ENCODE measurements around the gene PIF1. TPM values are rescaled to one million over a fixed set of nuclear protein-coding genes. Genes with fewer than 3 reads are reported as not detected.

Gene PIF1
- total and polyA plus RNA-seq, 2 of the 4 experiments (the other 2 are of a cell fraction): 3.9 to 19.9 TPM

DNA sequence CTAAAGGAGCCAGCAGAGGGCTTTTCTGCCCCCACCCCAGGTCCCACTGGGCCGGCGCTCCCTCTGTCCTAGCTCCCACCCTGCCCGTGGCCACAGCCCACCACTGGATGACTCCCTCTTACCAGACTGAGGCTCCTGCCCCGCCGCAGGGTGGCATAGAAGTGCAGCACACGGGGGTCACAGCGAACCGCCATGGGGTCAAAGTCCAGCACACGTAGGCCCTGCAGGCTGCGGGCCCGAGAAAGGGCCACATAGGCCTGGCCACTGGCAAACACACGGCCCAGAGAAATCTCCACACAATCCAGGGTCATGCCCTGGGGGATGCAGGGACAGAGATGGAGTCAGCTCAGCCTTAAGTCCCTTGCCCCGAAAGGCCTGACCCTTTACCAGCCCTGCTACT is 9.0 kb downstream of the PIF1 start:
- Histone ChIP-seq H3K36me3 (ENCODE audit: control insufficient read depth, insufficient read depth, low read length) (peaks cover 11% of the 10 kb centered on the region; the same call in 1 of the 2 replicates), H3K9me1 (ENCODE audit: insufficient read depth, low read length) (no peaks in the 10 kb centered on the region), H2BK20ac (ENCODE audit: low read depth, low read length) (no peak overlapping the region), H3K79me1 (ENCODE audit: low read depth in 1 of 2, low read length in 2 of 2) (0 out of 4 replicates have a peak, but pooled peaks cover 3% of the 10 kb centered on the region in 2 experiments), H3K4me3 (ENCODE audit: insufficient read depth, low read depth, low read length) (no peak overlapping the region), H3K27me3 (ENCODE audit: control insufficient read depth, insufficient read depth, low read length) (no peaks in the 10 kb centered on the region), H4K5ac (ENCODE audit: low read depth, low read length) (no peak overlapping the region), H2AK5ac (ENCODE audit: low read depth, low read length) (no peak overlapping the region), H3K4me2 (ENCODE audit: low read depth, low read length) (no peak overlapping the region), H2BK120ac (ENCODE audit: low read depth, low read length) (no peak overlapping the region), H3K4me1 (ENCODE audit: control insufficient read depth, insufficient read depth, low read length) (peaks cover 1% of the 10 kb centered on the region; the same call in 1 of the 2 replicates), H3K27ac (ENCODE audit: insufficient read depth, low read length) (no peak overlapping the region), H2AK9ac (replicated peaks; ENCODE audit: low read depth, low read length, poor library complexity) (no peak overlapping the region), H4K20me1 (ENCODE audit: insufficient read depth, low read length) (no peaks in the 10 kb centered on the region), H2BK15ac (ENCODE audit: low read depth, low read length) (no peak overlapping the region), H2BK5ac (ENCODE audit: low read depth, low read length, poor library complexity, severe bottlenecking) (no peak overlapping the region), H3K9me3 (ENCODE audit: control insufficient read depth, insufficient read depth, low read length) (no peaks in the 10 kb centered on the region), H3K56ac (ENCODE audit: extremely low read depth, insufficient read depth, low read length) (no peak overlapping the region), H4K8ac (ENCODE audit: low read depth in 2 of 2, low read length in 2 of 2) (no peak overlapping the region), H3K18ac (ENCODE audit: low read depth, low read length) (no peak overlapping the region), H3K14ac (replicated peaks; ENCODE audit: low read depth, low read length) (no peak overlapping the region), H4K91ac (ENCODE audit: insufficient read depth, low read depth, low read length) (no peak overlapping the region), H3K4ac (ENCODE audit: low read depth, low read length) (no peak overlapping the region), H3K9ac (ENCODE audit: low read depth, low read length) (no peak overlapping the region), H3K23ac (ENCODE audit: low read depth, low read length) (no peak overlapping the region), H2AFZ (replicated peaks; ENCODE audit: low read length, poor library complexity) (no peak overlapping the region)
- dilution Hi-C loops (cut with HindIII; ENCODE audit: low sequenced_read_pairs, unreplicated experiment): no loop called here
- CTCF ChIA-PET: no interaction called here
- TF ChIP-seq RAD21 (IDR thresholded peaks at IDR 0.05; ENCODE audit: low read length) (no peak), NFE2L2 (IDR thresholded peaks at IDR 0.05; ENCODE audit: low read depth, low read length) (no peak), CHD1 (IDR thresholded peaks at IDR 0.05; ENCODE audit: low read depth, low read length) (no peak), RFX5 (IDR thresholded peaks at IDR 0.05; ENCODE audit: low read depth, low read length) (no peak)
- TF ChIP-seq, protein P1, sequence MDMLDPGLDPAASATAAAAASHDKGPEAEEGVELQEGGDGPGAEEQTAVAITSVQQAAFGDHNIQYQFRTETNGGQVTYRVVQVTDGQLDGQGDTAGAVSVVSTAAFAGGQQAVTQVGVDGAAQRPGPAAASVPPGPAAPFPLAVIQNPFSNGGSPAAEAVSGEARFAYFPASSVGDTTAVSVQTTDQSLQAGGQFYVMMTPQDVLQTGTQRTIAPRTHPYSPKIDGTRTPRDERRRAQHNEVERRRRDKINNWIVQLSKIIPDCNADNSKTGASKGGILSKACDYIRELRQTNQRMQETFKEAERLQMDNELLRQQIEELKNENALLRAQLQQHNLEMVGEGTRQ (IDR thresholded peaks at IDR 0.05; ENCODE audit: low read depth, low read length): no peak
- BruUV-seq (replicated peaks): no TSS peak
- intact Hi-C loops (cut with micrococcal nuclease): no loop called here
- in situ Hi-C loops (cut with MboI; ENCODE audit: low sequenced_read_pairs): no loop called here
- DNase-seq (no peak), ATAC-seq (ENCODE audit: low read depth) (no peak)
- POLR2A ChIA-PET (ENCODE audit: unreplicated experiment): no interaction called here
- whole genome bisulfite sequencing, 2 experiments (ENCODE audit: extremely low coverage in 2 of 2, insufficient read length in 1 of 2): 89% methylated on average over 3 of the region's 13 CpGs; no CpG with 5 or more reads in 1 of the 2 experiments

All from IMR-90 (cell line).